T-helper 9 cell (primary cell): ENCODE data around the gene ITPRID1.
"Not testable (repeated sequence)": the region's sequence is repeated elsewhere in the genome, so short reads cannot be mapped to it uniquely, and the experiment has no call there.

ENCODE experiments used
- DNase-seq: peaks from one replicate; pipeline ENCODE4 v3.0.0-alpha.2; 2020

Gene ITPRID1

DNA sequence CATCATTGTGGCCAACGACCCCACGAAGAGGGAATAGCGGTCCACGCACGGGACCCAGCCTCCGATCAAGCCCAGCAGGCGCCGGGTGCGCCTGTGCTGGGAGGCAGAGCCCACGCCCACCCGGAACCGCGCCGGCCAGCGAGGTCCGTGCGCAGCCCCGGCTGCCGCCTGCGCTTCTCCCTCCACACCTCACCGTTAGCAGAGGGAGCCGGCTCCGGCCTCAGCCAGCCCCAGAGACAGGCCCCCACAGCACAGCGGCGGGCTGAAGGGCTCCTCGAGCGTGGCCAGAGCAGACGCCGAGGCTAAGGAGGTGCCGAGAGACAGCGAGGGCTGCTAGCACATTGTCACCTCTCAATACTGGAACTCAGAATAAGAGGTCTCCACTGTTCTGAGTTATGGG lies 3.6 kb downstream of the ITPRID1 start:
- DNase-seq = no peak

DNA sequence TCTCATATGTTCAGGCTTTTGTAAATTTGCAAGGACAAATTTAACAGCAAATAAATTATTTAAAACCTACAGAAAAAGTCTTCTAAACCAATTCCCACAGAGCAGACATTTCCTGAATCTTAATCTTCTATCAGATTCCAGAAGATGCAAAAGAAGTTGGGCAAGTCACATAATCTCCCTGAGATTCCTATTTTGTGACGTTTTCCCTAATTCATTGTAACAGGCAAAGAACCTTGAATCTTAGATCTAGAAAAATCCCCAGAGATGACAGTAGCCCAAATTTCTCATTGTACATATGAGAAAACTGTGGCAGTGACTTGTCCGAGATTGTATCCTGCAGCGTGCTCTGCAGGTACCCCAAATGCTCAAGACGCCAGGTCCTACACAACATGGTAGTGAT lies 4.9 kb downstream of the ITPRID1 start:
- no peak for DNase-seq

DNA sequence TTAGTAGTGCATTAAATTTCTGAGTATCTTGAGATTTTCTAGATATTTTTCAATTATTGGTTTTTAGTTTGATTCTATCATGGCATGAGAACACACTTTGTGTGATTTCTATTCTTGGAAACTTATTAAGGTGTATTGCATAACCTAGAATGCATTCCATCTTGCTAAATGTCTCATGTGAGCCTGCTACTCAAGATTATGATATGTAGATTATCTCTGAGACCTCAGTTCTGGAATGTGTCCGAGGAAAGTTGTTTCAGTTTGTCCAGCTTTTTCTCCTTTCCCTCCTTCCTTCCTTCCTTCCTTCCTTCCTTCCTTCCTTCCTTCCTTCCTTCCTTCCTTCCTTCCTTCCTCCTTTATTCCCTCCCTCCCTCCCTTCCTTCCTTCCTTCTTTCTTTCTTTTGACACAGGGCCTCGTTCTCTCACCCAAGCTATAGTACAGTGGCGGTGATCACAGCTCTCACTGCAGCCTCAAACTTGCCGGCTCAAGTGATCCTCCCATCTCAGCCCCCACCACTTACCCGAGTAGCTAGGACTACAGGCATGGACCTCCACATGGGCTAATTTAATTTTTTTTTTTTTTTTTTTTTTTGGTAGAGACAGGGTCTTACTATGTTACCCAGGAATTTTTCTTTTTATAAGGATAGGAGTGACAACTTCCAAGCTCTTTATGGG lies 7.6 kb downstream of the ITPRID1 start:
- DNase-seq = no peak

DNA sequence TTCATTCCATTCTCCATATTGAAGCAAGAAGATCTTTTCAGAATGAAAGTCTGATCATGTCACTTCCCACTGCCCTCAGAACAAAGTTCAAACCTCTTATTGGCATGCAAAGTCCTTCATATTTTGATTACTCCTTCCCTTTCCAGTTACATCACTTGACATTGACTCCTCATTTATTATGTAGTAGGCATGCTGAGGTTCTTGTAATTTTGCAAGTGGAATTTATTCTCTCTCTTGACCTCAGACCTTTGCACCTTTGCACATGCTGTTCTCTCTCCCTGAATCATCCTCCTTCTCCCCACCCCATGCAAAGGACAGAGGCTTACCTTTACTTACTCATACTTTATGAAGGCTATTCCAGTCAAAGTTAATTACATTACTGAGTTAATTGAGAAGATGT lies 13.0 kb downstream of the ITPRID1 start:
- no peak for DNase-seq

DNA sequence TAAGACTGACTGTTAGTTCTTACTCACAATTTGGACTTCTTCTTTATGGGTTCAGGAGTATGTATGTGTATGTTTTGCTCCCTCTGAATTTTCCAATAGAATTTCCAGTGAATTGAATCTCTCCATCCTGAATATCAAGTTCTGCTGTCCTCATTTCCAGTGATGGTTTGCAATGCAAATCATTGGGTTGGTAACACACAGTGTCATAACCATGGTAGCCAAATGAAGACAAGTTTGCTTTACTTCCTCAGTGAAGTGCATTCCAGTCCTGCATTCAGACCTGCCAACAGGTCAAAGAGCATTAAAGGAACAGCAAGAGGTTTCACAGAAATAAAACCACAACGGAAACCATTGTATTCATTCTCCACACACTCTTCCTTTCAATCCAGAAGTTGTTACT lies 15.2 kb downstream of the ITPRID1 start:
- no peak for DNase-seq

DNA sequence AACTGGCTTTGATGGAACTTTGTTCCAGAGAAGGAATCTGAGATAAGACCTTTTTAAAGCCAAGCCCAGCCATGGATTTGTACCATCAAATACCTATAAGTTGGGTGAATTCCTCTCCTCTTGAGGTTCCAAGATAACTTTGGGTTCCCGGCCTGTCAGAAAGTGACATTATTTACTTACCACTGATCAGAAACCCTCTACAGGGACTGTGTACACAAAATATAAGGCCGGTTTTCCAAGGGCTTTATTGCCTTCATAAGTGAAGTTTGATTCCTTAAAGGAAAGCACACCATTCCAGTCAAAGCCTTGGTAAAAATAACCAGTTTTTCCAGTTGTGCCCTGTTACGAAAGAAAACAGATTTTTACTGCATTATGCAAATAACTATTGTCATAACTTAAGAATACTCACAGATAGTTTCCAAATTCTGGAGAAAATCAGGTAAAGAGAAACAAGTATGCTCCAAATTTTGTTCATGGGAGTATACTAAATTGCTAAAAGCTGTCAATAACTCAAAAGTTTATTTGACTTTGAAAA lies 26.8 kb downstream of the ITPRID1 start:
- DNase-seq = not testable (repeated sequence)

DNA sequence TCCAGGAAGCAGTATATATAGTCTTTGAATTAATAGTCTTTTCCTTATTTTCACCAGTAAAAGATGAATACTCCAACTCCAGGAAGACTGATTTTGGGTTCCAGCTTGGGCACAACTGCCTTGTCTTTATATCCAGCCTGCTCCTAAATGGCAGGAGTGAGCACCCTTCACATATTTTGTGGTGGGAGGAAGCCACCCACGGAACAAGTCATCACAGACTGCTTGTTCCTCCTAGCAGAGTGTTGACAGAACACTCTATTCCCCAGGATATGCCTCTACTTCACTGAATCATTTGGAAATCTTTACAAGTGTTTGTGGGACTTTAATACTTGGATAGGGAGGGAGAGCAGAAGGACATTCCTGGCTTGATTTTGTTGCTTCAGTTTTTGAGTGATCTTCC lies 31.7 kb downstream of the ITPRID1 start:
- DNase-seq = no peak

DNA sequence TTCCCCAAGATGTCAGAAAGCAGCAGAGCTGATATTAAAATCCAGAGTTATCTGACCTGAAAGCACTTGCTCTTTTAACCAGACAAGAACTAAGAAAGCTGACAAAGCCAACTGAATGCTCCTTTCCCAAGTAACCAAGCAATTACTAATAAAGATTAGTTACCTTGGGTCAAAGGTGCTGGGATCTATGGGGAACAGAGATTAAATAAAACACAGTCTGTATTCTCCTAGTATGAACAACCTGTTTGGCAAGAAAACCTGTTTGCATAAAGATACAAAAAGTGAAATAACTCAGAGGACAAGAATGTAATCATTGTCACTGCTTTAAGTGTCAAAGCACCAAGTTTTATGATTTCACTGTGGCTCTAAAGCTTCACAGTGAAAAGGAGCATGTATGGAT lies 35.7 kb downstream of the ITPRID1 start:
- DNase-seq = no peak

DNA sequence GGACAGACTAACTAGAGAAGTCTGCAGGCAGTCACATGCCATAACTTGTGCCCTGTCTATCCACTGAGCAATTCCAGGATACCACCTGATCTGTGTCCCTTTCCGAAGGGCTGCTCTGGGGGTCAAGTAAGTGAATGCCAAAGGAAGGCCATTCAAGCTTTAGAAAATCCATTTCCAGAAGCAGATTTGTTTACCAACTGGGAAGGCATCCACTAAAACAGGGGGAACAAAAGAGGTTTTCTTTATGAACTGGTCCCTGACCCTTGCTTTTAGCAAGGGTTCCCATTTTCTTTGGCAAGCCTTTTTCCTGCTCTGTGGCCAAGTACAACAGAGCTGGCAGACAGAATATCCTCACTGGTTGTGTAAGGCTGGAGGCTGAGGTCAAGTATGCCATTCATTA lies 36.5 kb downstream of the ITPRID1 start:
- no peak for DNase-seq

DNA sequence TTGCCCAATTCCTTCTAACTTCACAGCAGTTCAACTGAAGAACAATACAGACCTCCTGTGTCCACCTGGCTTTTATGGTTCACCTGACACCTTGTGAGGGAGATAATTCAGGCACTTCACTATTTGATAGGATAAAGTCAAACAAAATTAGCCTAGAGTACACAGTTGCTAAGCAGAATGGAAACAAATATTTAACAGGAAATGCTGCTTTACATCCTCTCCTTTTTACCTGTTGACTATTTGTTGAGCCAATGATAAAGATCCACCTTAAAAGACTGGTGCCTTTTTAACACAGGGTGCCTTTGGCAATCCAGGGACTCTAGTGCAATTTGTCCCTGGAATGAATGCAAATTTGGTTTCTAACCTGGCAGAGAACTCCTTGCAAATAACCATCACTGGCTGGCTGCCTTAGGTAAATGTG lies 39.8 kb downstream of the ITPRID1 start:
- no peak for DNase-seq

DNA sequence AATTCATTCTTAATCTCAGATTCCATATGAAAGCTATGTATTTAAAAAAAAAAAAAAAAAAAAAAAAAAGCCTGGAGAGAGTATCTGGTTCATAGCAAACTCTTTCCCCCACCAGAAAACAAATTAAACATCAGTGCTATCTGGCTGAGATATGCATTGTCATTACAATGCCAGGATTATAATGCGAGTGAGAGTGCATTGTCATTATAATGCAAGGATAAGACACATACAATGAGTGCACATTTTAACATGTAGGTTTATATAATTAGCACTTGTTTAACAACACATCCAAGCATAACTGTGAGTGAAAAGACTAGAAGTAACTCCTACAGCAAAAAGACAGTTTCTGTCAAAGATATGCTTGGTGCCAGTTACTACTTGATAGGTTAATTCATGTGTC lies 48.1 kb downstream of the ITPRID1 start:
- no peak for DNase-seq

DNA sequence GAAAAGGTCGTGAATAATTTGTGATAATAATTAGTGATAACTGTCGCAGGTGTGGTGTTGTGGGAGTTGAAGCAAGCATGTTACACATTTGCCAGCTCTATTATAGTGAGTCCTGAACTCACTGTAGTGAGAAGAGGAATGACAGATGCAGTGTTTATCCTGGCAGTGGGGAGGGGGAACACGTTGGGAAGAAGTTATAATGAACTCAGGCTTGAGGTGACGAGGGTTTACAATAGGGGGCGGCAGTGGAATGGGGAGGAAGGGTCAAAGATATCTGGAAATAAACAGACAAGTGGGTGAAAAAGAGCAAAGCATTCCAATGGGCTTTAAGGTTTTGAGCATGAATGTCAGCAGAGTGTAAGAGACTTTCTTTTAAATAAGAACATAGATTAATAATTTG lies 49.6 kb downstream of the ITPRID1 start:
- no peak for DNase-seq

DNA sequence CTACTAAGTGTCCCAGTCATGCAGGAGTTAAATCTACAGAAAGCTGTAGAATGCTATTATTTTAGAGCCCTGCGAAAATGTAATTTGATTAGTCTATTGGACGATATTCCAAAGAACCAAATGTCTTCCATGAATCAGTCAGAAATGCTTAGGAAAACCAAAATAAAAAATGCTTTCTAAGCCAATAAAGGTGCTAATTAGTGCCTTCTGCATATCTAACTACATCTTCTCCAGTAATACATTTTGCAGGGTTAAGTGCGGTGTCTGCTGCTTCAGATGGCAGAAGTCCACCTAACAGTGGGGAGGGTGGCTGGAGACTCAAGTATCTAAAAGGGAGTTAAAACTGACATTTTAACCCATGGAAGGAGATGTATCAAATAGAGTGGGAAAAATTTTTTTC lies 50.1 kb downstream of the ITPRID1 start:
- DNase-seq = no peak

DNA sequence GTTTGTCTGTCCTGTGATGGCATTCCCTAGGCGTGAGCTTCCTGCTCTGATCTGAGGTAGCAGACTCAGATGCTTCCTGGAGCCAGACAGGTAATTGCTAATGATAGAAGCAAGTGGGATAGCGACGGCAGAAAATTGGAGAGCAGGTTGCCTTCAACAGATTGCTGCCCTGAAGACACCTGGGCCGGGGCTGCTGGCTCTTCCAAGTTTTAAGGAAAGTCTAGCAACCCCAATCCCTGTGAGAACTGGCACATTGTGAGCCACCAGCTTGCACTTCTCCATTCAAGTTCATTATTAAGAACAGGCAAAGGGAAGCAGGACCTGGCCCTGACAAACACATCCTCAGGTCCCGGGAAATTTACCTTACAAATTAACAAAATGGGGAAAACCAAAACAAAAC lies 50.8 kb downstream of the ITPRID1 start:
- no peak for DNase-seq

DNA sequence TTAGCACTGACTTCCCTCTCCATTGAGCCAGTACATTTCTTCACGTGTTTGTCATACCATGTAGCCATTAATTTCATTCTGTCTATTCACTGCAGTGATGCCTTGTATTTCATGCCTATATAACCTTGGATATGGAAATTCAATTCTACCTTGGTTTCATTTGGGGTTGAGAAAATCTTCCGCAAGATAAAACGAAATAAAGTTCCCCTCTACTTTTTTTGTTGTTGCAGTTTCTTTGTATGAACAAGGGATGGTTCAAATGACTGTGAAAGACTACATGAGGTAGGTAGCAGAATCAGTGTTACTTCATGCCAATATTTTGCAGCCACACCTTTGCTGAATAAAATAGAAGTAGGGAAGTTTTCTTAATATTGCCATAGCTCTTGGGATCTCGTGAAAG lies 55.6 kb downstream of the ITPRID1 start:
- no peak for DNase-seq

DNA sequence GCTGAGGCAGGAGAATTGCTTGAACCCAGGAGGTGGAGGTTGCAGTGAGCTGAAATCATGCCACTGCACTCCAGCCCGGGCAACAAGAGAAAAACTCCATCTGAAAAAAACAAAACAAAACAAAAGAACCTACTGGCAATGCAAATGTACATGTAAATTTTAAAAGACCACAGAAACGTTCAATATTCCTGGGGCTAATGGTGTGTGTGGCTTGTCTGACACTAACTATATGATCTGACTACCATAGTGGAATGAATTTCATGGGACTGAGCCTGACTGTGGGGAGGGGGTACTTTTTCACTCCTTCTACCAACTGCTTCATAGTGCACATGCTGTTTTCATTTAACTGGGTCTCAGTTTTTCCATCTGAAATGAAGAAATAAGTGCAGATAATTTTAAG lies 69.6 kb downstream of the ITPRID1 start:
- DNase-seq = no peak

DNA sequence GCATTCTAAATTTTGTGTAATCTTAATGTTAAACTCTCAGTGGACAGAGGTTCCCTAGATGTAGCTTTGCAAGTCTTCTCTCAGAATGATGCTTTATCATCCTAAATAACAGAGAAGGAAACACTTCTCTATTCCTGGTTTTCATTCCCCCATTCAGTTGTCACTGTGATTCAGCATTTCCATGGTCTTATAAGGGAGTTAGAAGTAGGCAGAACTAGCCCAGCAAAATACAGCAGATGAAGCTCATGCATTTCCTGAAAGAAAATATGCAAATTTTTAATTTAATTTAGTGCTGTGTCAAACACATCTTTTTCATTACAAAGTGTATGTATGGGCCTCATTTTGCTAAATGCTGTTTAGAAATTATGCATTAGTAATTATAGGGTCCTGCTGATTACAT lies 70.1 kb downstream of the ITPRID1 start:
- no peak for DNase-seq

DNA sequence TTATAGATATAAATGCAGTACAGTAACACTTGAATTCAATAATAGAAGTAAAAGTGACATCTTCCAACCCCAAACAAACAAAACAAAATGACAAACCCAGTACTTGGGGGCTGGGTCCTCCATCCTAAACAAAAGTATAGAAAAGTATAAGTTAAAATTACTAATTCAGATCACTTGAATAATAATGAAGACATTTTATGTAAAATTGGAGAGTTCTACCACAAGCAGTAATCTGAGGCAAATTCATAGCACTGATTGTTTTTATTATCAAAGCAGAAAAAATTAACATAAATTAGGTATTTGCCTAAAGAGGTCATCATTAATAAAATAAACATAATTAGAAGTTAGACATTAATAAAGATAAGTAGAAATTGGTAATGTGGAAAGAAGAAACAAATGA lies 81.5 kb downstream of the ITPRID1 start:
- no peak for DNase-seq

DNA sequence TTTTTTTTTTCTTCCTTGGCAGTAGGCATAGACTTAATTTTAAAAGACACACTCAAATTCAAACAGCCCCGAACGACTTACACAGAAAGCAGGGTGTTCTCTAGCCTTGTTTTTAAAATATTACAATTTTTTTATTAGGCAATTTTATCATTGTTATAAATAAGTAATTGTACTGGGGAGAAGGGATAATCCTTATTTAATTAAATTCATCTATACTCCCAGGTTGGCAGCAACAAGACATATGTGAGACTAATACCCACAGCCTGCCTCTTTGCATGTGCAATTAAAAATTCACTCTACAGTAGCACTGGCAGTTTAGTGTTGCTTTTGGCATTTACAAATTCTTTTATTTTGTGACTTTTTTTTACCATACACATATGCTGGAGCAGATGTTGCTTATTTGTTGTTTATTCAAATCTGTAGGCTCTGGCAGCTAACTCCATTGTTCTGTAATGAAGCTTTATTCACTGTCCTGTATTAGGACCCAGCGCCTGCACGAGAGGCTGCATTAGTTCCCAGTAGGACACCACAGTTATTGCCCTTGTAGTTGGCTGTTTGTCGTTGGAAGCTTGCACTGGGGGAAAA lies 88.2 kb downstream of the ITPRID1 start:
- no peak for DNase-seq

DNA sequence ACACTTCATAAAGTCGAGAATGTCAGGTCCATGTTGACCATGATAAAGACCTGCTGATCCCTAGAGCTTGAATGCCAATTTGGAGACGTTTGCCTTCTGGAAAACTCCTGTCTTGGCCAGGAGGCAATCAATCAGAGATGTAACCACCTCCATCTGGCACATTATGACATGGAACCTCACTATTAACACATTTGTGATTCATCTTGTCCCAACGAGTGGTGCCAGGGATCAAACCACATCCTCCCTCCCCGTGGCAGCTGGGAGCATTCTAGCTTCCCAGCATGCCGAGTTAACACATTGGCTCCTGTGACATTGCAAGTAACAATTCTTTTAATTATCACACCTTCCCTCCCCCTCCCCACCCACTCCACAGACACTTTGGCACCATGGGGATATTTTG lies 89.2 kb downstream of the ITPRID1 start:
- no peak for DNase-seq

DNA sequence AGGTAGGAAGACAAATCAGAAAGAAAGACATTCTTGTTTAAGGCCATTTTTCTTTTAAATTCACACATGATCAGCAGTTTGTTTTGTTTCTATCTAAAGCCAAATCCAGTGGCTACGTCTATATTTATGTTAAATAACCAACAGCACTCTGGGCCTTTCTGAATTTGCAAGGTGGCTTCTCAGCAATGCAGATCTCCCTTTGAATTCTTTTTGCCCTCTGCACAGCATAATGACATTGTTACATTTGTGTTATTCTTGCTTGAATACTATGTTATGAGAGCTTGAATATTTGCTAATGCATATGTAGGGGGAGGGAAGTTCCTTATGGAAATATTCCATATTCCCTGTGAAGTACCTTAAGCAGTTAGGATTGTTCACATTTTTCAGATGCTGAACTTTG lies 99.7 kb downstream of the ITPRID1 start:
- no peak for DNase-seq

DNA sequence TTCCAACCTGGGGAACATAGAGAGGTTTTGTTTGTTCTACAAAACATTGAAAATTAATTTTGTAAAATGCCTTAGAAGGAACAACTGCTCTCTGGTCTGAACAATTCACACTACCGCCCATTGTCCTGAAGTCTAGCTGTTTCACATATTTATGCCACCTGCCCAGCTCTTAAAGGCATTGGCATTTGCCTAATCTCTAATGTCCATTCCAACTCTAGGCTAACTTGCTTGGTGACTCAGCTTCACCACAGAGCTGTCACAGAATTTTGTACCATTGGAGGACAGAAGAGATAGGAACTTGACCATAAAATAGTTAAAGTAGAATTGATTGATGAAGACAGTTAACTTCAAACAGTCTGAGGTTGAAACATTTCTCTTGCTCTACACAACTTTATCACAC lies 119.6 kb downstream of the ITPRID1 start:
- no peak for DNase-seq

DNA sequence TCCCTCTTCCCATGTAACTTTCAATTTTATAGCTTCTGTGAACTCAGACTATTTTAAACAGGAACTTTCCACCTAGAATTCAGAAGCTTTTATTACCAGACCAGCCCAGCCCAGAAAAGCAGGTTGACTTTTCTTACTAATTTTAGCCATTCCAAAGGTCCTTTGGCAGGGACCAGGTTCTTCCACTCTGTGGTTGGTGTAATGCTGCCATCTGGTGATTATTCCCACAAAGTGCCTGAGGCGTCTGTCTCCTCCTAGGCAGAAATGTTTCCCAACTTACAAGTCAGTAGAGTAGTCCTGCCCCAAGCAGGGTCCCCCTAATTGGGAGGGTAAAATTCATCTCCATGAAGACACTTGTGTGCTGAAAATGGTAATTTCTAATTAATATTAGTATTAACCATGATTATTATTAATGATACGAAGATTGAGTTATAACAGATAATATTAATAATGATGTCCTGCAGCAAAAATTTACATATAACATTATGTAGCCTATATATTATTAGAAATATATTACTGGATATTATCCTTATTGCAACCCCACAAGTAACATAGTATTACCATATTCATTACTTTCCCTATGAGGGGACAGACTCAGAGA lies 120.1 kb downstream of the ITPRID1 start:
- no peak for DNase-seq

DNA sequence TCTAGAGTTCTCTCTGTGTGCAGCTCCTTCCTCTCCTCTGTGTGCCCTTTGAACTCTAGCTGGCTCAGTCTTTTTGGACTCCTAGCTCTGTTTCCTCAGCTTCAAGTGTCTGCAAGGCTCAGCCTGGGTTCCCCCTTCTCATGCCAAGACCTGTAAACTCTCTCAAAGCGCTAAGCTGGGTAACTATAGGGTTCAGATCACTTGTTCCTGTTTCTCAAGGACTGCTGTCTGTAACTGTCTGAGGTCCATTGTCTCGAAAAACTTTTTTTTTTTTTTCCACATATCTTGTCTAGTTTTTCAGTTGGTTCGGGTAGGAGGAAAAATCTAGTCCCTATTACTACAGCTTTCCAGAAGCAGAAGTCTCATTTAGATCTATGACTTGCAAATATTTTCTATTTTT lies 126.5 kb downstream of the ITPRID1 start:
- DNase-seq = no peak
